Measurements from ENCODE around the gene AIG1.
"Not testable (repeated sequence)": the region's sequence is repeated elsewhere in the genome, so short reads cannot be mapped to it uniquely, and the experiment has no call there.

AIG1 gene

GRCh38 chr6:143232849-143233248, 172.2 kb downstream of the AIG1 start:
- Mint-ChIP-seq H3K4me1 (no peaks in the 10 kb centered on the region), H3K36me3 (ENCODE audit: low read depth) (peaks cover 2% of the 10 kb centered on the region), H3K4me3 (no peak overlapping the region), H3K9me3 (no peaks in the 10 kb centered on the region), H3K27ac (no peak overlapping the region), H3K27me3 (no peaks in the 10 kb centered on the region)
- DNase-seq (peak; percentile 39), ATAC-seq (peak; percentile 52)

GRCh38 chr6:143233554-143234285, 173.0 kb downstream of the AIG1 start:
- Mint-ChIP-seq H3K4me1 (no peaks in the 10 kb centered on the region), H3K9me3 (no peaks in the 10 kb centered on the region), H3K27ac (no peak overlapping the region), H3K27me3 (no peaks in the 10 kb centered on the region), H3K4me3 (no peak overlapping the region), H3K36me3 (ENCODE audit: low read depth) (no peaks in the 10 kb centered on the region)
- DNase-seq: no peak
- ATAC-seq: no peak

- H3K36me3 Mint-ChIP-seq (ENCODE audit: low read depth): no peaks in the 10 kb centered on the region
- H3K27me3 Mint-ChIP-seq: no peaks in the 10 kb centered on the region
- no peaks in the 10 kb centered on the region for H3K9me3 Mint-ChIP-seq
- no peak overlapping the region for H3K4me3 Mint-ChIP-seq
- DNase-seq (no peak), ATAC-seq (no peak)
- no peak overlapping the region for H3K27ac Mint-ChIP-seq
- no peaks in the 10 kb centered on the region for H3K4me1 Mint-ChIP-seq
These were observed 174.0 kb downstream of the AIG1 start for GRCh38 chr6:143234734-143235133.

GRCh38 chr6:143236151-143236798, 175.6 kb downstream of the AIG1 start:
- Mint-ChIP-seq H3K4me1 (no peaks in the 10 kb centered on the region), H3K9me3 (no peaks in the 10 kb centered on the region), H3K4me3 (no peak overlapping the region), H3K27me3 (no peaks in the 10 kb centered on the region), H3K36me3 (ENCODE audit: low read depth) (no peaks in the 10 kb centered on the region), H3K27ac (no peak overlapping the region)
- ATAC-seq (no peak), DNase-seq (no peak)

- Mint-ChIP-seq H3K27me3 (no peaks in the 10 kb centered on the region), H3K9me3 (no peaks in the 10 kb centered on the region), H3K36me3 (ENCODE audit: low read depth) (no peaks in the 10 kb centered on the region), H3K27ac (no peak overlapping the region), H3K4me1 (no peaks in the 10 kb centered on the region), H3K4me3 (no peak overlapping the region)
- ATAC-seq: no peak
- DNase-seq: no peak
These were observed 177.6 kb downstream of the AIG1 start for GRCh38 chr6:143238306-143238705.

GRCh38 chr6:143241111-143241510, 180.4 kb downstream of the AIG1 start:
- Mint-ChIP-seq H3K27me3 (no peaks in the 10 kb centered on the region), H3K4me3 (no peak overlapping the region), H3K36me3 (ENCODE audit: low read depth) (peaks cover 1% of the 10 kb centered on the region), H3K9me3 (peaks cover 3% of the 10 kb centered on the region), H3K27ac (no peak overlapping the region), H3K4me1 (no peaks in the 10 kb centered on the region)
- DNase-seq: no peak
- ATAC-seq: no peak

- H3K4me1 Mint-ChIP-seq: no peaks in the 10 kb centered on the region
- no peak for DNase-seq
- H3K27me3 Mint-ChIP-seq: no peaks in the 10 kb centered on the region
- H3K36me3 Mint-ChIP-seq (ENCODE audit: low read depth): peaks cover 3% of the 10 kb centered on the region
- ATAC-seq: no peak
- no peak overlapping the region for H3K4me3 Mint-ChIP-seq
- peaks cover 5% of the 10 kb centered on the region for H3K9me3 Mint-ChIP-seq
- H3K27ac Mint-ChIP-seq: no peak overlapping the region
These were observed 181.2 kb downstream of the AIG1 start for GRCh38 chr6:143241911-143242310.

- H3K9me3 Mint-ChIP-seq: peaks cover 5% of the 10 kb centered on the region
- ATAC-seq: no peak
These were observed 183.1 kb downstream of the AIG1 start for GRCh38 chr6:143243786-143244185.

GRCh38 chr6:143245656-143246055, 185.0 kb downstream of the AIG1 start:
- no peaks in the 10 kb centered on the region for H3K27me3 Mint-ChIP-seq
- peaks cover 3% of the 10 kb centered on the region for H3K36me3 Mint-ChIP-seq (ENCODE audit: low read depth)
- no peak overlapping the region for H3K27ac Mint-ChIP-seq
- peaks cover 8% of the 10 kb centered on the region for H3K4me1 Mint-ChIP-seq
- no peak overlapping the region for H3K4me3 Mint-ChIP-seq
- DNase-seq (no peak), ATAC-seq (no peak)
- H3K9me3 Mint-ChIP-seq: peaks cover 5% of the 10 kb centered on the region

More at GRCh38 chr6:143243786-143244185, 183.1 kb downstream of the AIG1 start:
- peaks cover 3% of the 10 kb centered on the region for H3K36me3 Mint-ChIP-seq (ENCODE audit: low read depth)
- H3K4me1 Mint-ChIP-seq: peaks cover 8% of the 10 kb centered on the region
- no peaks in the 10 kb centered on the region for H3K27me3 Mint-ChIP-seq
- no peak overlapping the region for H3K27ac Mint-ChIP-seq
- no peak overlapping the region for H3K4me3 Mint-ChIP-seq
- no peak for DNase-seq

DNA sequence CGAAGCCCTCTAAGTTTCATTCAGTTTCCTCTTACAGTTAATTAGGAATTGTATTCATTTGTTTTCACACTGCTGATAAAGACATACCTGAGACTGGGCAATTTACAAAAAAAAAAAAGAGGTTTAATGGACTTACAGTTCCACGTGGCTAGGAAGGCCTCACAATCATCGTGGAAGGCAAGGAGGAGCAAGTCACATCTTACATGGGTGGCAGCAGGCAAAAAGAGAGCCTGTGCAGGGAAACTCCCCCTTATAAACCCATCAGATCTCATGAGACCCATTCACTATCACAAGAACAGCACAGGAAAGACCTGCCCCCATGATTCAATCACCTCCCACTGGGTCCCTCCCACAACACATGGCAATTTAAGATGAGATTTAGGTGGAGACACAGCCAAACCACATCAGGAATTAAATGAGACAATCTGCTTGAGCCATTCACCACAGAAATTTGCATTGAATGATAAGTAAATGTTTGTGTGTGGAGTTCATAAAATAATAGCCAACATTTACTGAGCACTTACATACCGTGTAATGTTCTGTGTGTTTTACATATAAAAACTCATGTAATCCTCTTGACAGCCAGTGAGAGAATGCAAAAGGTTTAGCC, 185.6 kb downstream of the AIG1 start:
- ATAC-seq: not testable (repeated sequence)

DNA sequence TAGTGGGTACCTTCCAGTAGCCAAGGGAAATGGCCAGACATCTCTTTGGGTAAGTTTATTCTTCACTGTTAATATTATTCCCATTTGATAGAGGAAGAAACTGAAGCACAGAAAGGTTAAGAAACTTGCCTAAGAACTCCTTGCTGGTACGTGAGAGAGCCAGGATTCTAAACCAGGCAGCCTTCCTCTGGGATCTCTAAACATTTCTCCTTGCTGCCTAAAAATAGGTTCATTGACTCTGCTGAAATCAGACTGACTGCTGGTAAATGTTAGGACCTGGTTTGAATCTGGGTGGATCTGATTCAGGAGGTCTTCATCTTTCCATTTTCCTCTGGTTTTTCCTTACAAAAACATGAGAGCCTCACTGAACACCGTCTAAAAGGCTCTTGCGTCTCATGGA, 186.9 kb downstream of the AIG1 start:
- DNase-seq: no peak
- Mint-ChIP-seq H3K4me1 (peaks cover 8% of the 10 kb centered on the region), H3K36me3 (ENCODE audit: low read depth) (peaks cover 3% of the 10 kb centered on the region)

More for the DNA sequence above, 185.6 kb downstream of the AIG1 start:
- not testable (repeated sequence) for H3K9me3 Mint-ChIP-seq; H3K36me3 Mint-ChIP-seq (ENCODE audit: low read depth); H3K4me1 Mint-ChIP-seq; H3K27ac Mint-ChIP-seq; H3K4me3 Mint-ChIP-seq; DNase-seq; H3K27me3 Mint-ChIP-seq

GRCh38 chr6:143248359-143248758, 187.7 kb downstream of the AIG1 start:
- peak; percentile 22 for DNase-seq
- peak; percentile 91 for ATAC-seq

More for the DNA sequence above, 186.9 kb downstream of the AIG1 start:
- H3K27me3 Mint-ChIP-seq: no peaks in the 10 kb centered on the region
- peaks cover 5% of the 10 kb centered on the region for H3K9me3 Mint-ChIP-seq
- ATAC-seq: no peak
- H3K4me3 Mint-ChIP-seq: no peak overlapping the region
- H3K27ac Mint-ChIP-seq: no peak overlapping the region

GRCh38 chr6:143251288-143251687, 190.6 kb downstream of the AIG1 start:
- Mint-ChIP-seq H3K27me3 (no peaks in the 10 kb centered on the region), H3K9me3 (no peaks in the 10 kb centered on the region), H3K36me3 (ENCODE audit: low read depth) (no peaks in the 10 kb centered on the region), H3K27ac (no peak overlapping the region), H3K4me3 (no peak overlapping the region), H3K4me1 (peaks cover 8% of the 10 kb centered on the region)
- no peak for DNase-seq
- no peak for ATAC-seq

More at GRCh38 chr6:143248359-143248758, 187.7 kb downstream of the AIG1 start:
- peaks cover 8% of the 10 kb centered on the region for H3K4me1 Mint-ChIP-seq
- H3K27me3 Mint-ChIP-seq: no peaks in the 10 kb centered on the region
- H3K36me3 Mint-ChIP-seq (ENCODE audit: low read depth): peaks cover 3% of the 10 kb centered on the region
- peaks cover 5% of the 10 kb centered on the region for H3K9me3 Mint-ChIP-seq
- no peak overlapping the region for H3K27ac Mint-ChIP-seq
- no peak overlapping the region for H3K4me3 Mint-ChIP-seq

GRCh38 chr6:143252961-143253360, 192.3 kb downstream of the AIG1 start:
- H3K4me1 Mint-ChIP-seq: peaks cover 7% of the 10 kb centered on the region
- H3K27me3 Mint-ChIP-seq: no peaks in the 10 kb centered on the region
- H3K4me3 Mint-ChIP-seq: no peak overlapping the region
- ATAC-seq (no peak), DNase-seq (no peak)
- H3K36me3 Mint-ChIP-seq (ENCODE audit: low read depth): no peaks in the 10 kb centered on the region
- no peak overlapping the region for H3K27ac Mint-ChIP-seq
- H3K9me3 Mint-ChIP-seq: no peaks in the 10 kb centered on the region

DNA sequence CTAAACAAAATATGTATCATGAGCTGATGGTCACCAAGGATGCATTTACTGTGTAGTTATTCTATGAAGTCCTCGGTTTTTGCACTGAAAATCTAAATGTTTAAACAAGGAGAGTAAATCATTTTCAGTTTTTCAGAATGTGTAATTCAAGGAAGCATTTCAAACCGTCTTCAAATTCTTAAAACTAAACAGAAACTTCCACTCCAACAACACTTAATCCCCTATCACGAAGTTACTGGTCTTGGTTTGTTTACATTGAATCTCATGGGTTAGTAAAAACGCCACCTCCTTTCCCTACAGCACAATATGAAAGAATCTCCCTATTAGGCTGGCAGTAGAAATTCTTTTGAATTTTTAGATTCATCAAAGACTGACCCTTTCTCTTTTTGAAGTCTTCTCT, 192.9 kb downstream of the AIG1 start:
- H3K36me3 Mint-ChIP-seq (ENCODE audit: low read depth): no peaks in the 10 kb centered on the region
- ATAC-seq (no peak), DNase-seq (no peak)
- H3K27ac Mint-ChIP-seq: no peak overlapping the region
- H3K27me3 Mint-ChIP-seq: no peaks in the 10 kb centered on the region
- peaks cover 3% of the 10 kb centered on the region for H3K9me3 Mint-ChIP-seq
- no peak overlapping the region for H3K4me3 Mint-ChIP-seq
- H3K4me1 Mint-ChIP-seq: peaks cover under 1% of the 10 kb centered on the region

All from activated naive CD8-positive, alpha-beta T cell treated with anti-CD3 and anti-CD28 coated beads, Interleukin-2, amount 50 U/mL, for 24 hours (primary cell).